Measurements from ENCODE around the gene FOXP1.

GRCh38 chr3:71441217-71441924, 142.2 kb downstream of the FOXP1 start:
- TF ChIP-seq CTCF (IDR thresholded peaks at IDR 0.05; ENCODE audit: poor library complexity, severe bottlenecking): no peak
- no peak for TF ChIP-seq REST (IDR thresholded peaks at IDR 0.05; ENCODE audit: borderline replicate concordance)
